ENCODE data around the gene CPT2.

- TF ChIP-seq CTCF (IDR thresholded peaks at IDR 0.05) (no peak), POLR2A (IDR thresholded peaks at IDR 0.05) (no peak)
Observed at GRCh38 chr1:53259932-53260331, 63.3 kb downstream of the CPT2 start.
